GM12892 (cell line): ENCODE data around the gene HIVEP3.

Experiments used
- DNase-seq: peaks from one replicate; pipeline ENCODE4 v3.0.0; 2011; ENCODE audit not compliant: insufficient read length
- FAIRE-seq: peaks from 2 replicates; lab custom pipeline; 2011; peaks lifted over from hg19 to GRCh38; lab: Jason Lieb, UNC
- POLR2A ChIP-seq: IDR thresholded peaks from 2 replicates; pipeline ENCODE4 v1.6.1; 2011; ENCODE audit warnings: low read depth, low read length, control low read depth
- POLR2AphosphoS5 ChIP-seq: IDR thresholded peaks from 2 replicates; pipeline ENCODE4 v1.6.1; 2011; ENCODE audit warnings: low read depth, low read length, control low read depth
- TAF1 ChIP-seq: IDR thresholded peaks from 2 replicates; pipeline ENCODE4 v1.6.1; 2011; ENCODE audit warnings: low read depth, mild to moderate bottlenecking, control low read depth, low read length, borderline replicate concordance

Gene HIVEP3

GRCh38 chr1:41751804-41752513 lies 166.8 kb downstream of the HIVEP3 start:
- TF ChIP-seq POLR2AphosphoS5 (peak; percentile 38; the same call in 1 of the 2 replicates), POLR2A (peak; percentile 56), TAF1 (no peak)
- no peak for FAIRE-seq
- DNase-seq, result peak; percentile 44

GRCh38 chr1:41749991-41750745 lies 168.6 kb downstream of the HIVEP3 start:
- TF ChIP-seq POLR2AphosphoS5 (no peak), TAF1 (no peak), POLR2A (no peak)
- no peak for DNase-seq
- FAIRE-seq, result peak; percentile 75

- DNase-seq (no peak), FAIRE-seq (no peak)
- TF ChIP-seq POLR2A (no peak), TAF1 (no peak), POLR2AphosphoS5 (no peak)
Measured at GRCh38 chr1:41745022-41745421, 173.7 kb downstream of the HIVEP3 start.

GRCh38 chr1:41743366-41743765 lies 175.4 kb downstream of the HIVEP3 start:
- TF ChIP-seq TAF1 (no peak), POLR2AphosphoS5 (no peak), POLR2A (no peak)
- DNase-seq, result no peak
- FAIRE-seq, result no peak

- DNase-seq (no peak), FAIRE-seq (no peak)
- no peak for TF ChIP-seq POLR2A
- TF ChIP-seq TAF1, result no peak
- no peak for TF ChIP-seq POLR2AphosphoS5
Measured at GRCh38 chr1:41742219-41742618, 176.5 kb downstream of the HIVEP3 start.

- no peak for DNase-seq
- FAIRE-seq, result no peak
- no peak for TF ChIP-seq POLR2AphosphoS5
- no peak for TF ChIP-seq TAF1
- TF ChIP-seq POLR2A, result no peak
Measured at GRCh38 chr1:41741244-41741643, 177.5 kb downstream of the HIVEP3 start.

- no peak for DNase-seq
- FAIRE-seq, result peak; percentile 86
- TF ChIP-seq POLR2AphosphoS5 (no peak), TAF1 (no peak), POLR2A (no peak)
Measured at GRCh38 chr1:41740630-41741239, 178.0 kb downstream of the HIVEP3 start.

GRCh38 chr1:41740058-41740457 lies 178.7 kb downstream of the HIVEP3 start:
- DNase-seq (no peak), FAIRE-seq (no peak)
- TF ChIP-seq TAF1, result no peak
- no peak for TF ChIP-seq POLR2AphosphoS5
- no peak for TF ChIP-seq POLR2A

- FAIRE-seq (peak; percentile 93), DNase-seq (peak; percentile 71)
- peak; percentile 65 for TF ChIP-seq POLR2AphosphoS5
- no peak; the same call in 1 of the 2 replicates for TF ChIP-seq POLR2A
Measured at GRCh38 chr1:41739061-41739955, 179.4 kb downstream of the HIVEP3 start.

GRCh38 chr1:41738475-41738874 lies 180.2 kb downstream of the HIVEP3 start:
- TF ChIP-seq POLR2A, result no peak
- no peak for TF ChIP-seq POLR2AphosphoS5
- no peak for TF ChIP-seq TAF1
- DNase-seq, result no peak
- peak; percentile 14 for FAIRE-seq
